Measurements from ENCODE around the gene ZNF22. TPM values are rescaled to one million over a fixed set of nuclear protein-coding genes. Genes with fewer than 3 reads are reported as not detected.

ZNF22 gene
- total RNA-seq, 1 experiment from 2014 or later: 13.9 TPM

- DNase-seq (ENCODE audit: low spot score): no peak
- in situ Hi-C loops (cut with HindIII; ENCODE audit: low sequenced_read_pairs): no loop called here
These were observed 15.5 kb upstream of the ZNF22 start for GRCh38 chr10:44985175-44985681.

GRCh38 chr10:44986179-44986578, 14.5 kb upstream of the ZNF22 start:
- no peak for DNase-seq (ENCODE audit: low spot score)
- in situ Hi-C loops (cut with HindIII; ENCODE audit: low sequenced_read_pairs): no loop called here

- in situ Hi-C loops (cut with HindIII; ENCODE audit: low sequenced_read_pairs): no loop called here
- no peak for DNase-seq (ENCODE audit: low spot score)
These were observed 14.1 kb upstream of the ZNF22 start for GRCh38 chr10:44986670-44987069.

- DNase-seq (ENCODE audit: low spot score): no peak
- in situ Hi-C loops (cut with HindIII; ENCODE audit: low sequenced_read_pairs): no loop called here
These were observed 11.7 kb upstream of the ZNF22 start for GRCh38 chr10:44988957-44989585.

- in situ Hi-C loops (cut with HindIII; ENCODE audit: low sequenced_read_pairs): no loop called here
- no peak for DNase-seq (ENCODE audit: low spot score)
These were observed 11.0 kb upstream of the ZNF22 start for GRCh38 chr10:44989597-44990301.

GRCh38 chr10:44990302-44990655, 10.4 kb upstream of the ZNF22 start:
- in situ Hi-C loops (cut with HindIII; ENCODE audit: low sequenced_read_pairs): no loop called here

GRCh38 chr10:44990965-44991364, 9.8 kb upstream of the ZNF22 start:
- in situ Hi-C loops (cut with HindIII; ENCODE audit: low sequenced_read_pairs): no loop called here
- no peak for DNase-seq (ENCODE audit: low spot score)

More at GRCh38 chr10:44990302-44990655, 10.4 kb upstream of the ZNF22 start:
- no peak for DNase-seq (ENCODE audit: low spot score)

GRCh38 chr10:44991571-44991970, 9.2 kb upstream of the ZNF22 start:
- in situ Hi-C loops (cut with HindIII; ENCODE audit: low sequenced_read_pairs): no loop called here
- DNase-seq (ENCODE audit: low spot score): no peak

- no peak for DNase-seq (ENCODE audit: low spot score)
- in situ Hi-C loops (cut with HindIII; ENCODE audit: low sequenced_read_pairs): no loop called here
These were observed 8.5 kb upstream of the ZNF22 start for GRCh38 chr10:44992070-44992731.

- DNase-seq (ENCODE audit: low spot score): no peak
- in situ Hi-C loops (cut with HindIII; ENCODE audit: low sequenced_read_pairs): no loop called here
These were observed 7.9 kb upstream of the ZNF22 start for GRCh38 chr10:44992732-44993225.

- DNase-seq (ENCODE audit: low spot score): no peak
- in situ Hi-C loops (cut with HindIII; ENCODE audit: low sequenced_read_pairs): no loop called here
These were observed 7.3 kb upstream of the ZNF22 start for GRCh38 chr10:44993226-44993921.

- in situ Hi-C loops (cut with HindIII; ENCODE audit: low sequenced_read_pairs): no loop called here
- DNase-seq (ENCODE audit: low spot score): no peak
These were observed 6.6 kb upstream of the ZNF22 start for GRCh38 chr10:44993922-44994751.

- in situ Hi-C loops (cut with HindIII; ENCODE audit: low sequenced_read_pairs): no loop called here
- no peak for DNase-seq (ENCODE audit: low spot score)
These were observed 5.8 kb upstream of the ZNF22 start for GRCh38 chr10:44994752-44995530.

- no peak for DNase-seq (ENCODE audit: low spot score)
- in situ Hi-C loops (cut with HindIII; ENCODE audit: low sequenced_read_pairs): no loop called here
These were observed 5.2 kb upstream of the ZNF22 start for GRCh38 chr10:44995581-44995913.

GRCh38 chr10:44995914-44996669, 4.6 kb upstream of the ZNF22 start:
- DNase-seq (ENCODE audit: low spot score): no peak
- in situ Hi-C loops (cut with HindIII; ENCODE audit: low sequenced_read_pairs): no loop called here

GRCh38 chr10:44997105-44997748, 3.5 kb upstream of the ZNF22 start:
- no peak for DNase-seq (ENCODE audit: low spot score)
- in situ Hi-C loops (cut with HindIII; ENCODE audit: low sequenced_read_pairs): no loop called here

- in situ Hi-C loops (cut with HindIII; ENCODE audit: low sequenced_read_pairs): no loop called here
- no peak for DNase-seq (ENCODE audit: low spot score)
These were observed 2.5 kb upstream of the ZNF22 start for GRCh38 chr10:44998146-44998631.

Measured in G401 (cell line).